ENCODE measurements around the gene SIRT7. TPM values are rescaled to one million over a fixed set of nuclear protein-coding genes. Genes with fewer than 3 reads are reported as not detected.
A peak's percentile ranks its signal among the peaks of the same experiment; 100 is the strongest.

The SIRT7 gene
- total RNA-seq, 1 donor from 2014 or later, result 9.1 TPM

GRCh38 chr17:81932333-81932983 is 14.5 kb upstream of the SIRT7 start:
- no peak for DNase-seq

GRCh38 chr17:81931557-81932332 is 13.8 kb upstream of the SIRT7 start:
- DNase-seq, result no peak

- DNase-seq, result no peak
These were observed 13.2 kb upstream of the SIRT7 start for GRCh38 chr17:81931189-81931556.

GRCh38 chr17:81930142-81931125 is 12.5 kb upstream of the SIRT7 start:
- no peak for DNase-seq

- DNase-seq, result no peak
These were observed 11.5 kb upstream of the SIRT7 start for GRCh38 chr17:81929253-81930141.

GRCh38 chr17:81928544-81929252 is 10.7 kb upstream of the SIRT7 start:
- DNase-seq, result no peak

GRCh38 chr17:81927653-81928543 is 9.9 kb upstream of the SIRT7 start, which contains the start of gene MAFG:
MAFG (minus strand) TSS chr17:81927735; CDS start chr17:81923185, 4,550 bp downstream.
- peak; percentile 99 for DNase-seq

- no peak for DNase-seq
These were observed 9.2 kb upstream of the SIRT7 start for GRCh38 chr17:81927152-81927652.

- DNase-seq, result peak; percentile 60
These were observed 8.6 kb upstream of the SIRT7 start for GRCh38 chr17:81926451-81927151.

GRCh38 chr17:81925860-81926450 is 8.0 kb upstream of the SIRT7 start:
- no peak for DNase-seq

GRCh38 chr17:81924557-81925532 is 6.9 kb upstream of the SIRT7 start:
- no peak for DNase-seq

GRCh38 chr17:81923302-81924260 is 5.6 kb upstream of the SIRT7 start:
- DNase-seq, result peak; percentile 71

GRCh38 chr17:81922566-81923301 is 4.8 kb upstream of the SIRT7 start:
- no peak for DNase-seq

GRCh38 chr17:81921996-81922565 is 4.1 kb upstream of the SIRT7 start:
- no peak for DNase-seq

- DNase-seq, result no peak
These were observed 3.5 kb upstream of the SIRT7 start for GRCh38 chr17:81921537-81921862.
